ENCODE data around the gene CDV3.

Gene CDV3

DNA sequence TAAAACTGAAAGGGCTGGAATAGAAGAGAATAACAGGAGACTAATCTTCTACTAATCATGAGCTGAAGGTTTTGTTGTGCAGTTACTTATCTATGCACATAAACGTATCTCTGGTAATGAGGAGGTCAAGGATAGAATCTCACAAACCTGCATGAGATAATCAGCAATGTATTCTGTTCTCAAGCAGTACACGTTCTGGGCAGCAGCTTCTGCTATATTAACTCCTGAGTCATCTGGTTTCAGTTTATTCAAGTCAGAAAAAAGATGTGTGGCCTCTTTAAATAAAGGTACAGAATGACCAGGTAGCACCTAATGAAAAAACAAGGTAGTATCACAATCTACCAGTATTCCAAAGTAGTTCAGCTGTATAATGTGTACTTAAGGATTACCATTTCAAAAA, 34.9 kb downstream of the CDV3 start:
- no peak for DNase-seq

DNA sequence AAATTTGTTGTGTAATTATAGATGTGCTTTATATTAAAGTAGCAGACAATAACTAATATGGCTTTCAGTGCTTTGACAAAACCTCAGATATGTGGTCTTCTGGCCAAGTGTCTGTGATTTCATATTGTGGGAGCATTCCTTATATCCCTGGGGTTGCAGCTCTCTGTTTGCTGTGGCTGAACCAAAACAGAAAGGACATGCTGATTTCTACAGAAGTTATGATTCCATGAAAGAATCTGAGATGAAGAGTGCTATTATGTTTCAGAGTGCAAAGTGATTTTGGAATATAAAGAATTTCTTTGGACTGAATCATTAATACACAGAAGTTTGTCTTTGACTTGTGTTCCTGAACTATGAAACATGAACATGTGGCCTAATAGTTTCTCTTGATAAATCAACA, 36.5 kb downstream of the CDV3 start:
- no peak for DNase-seq

DNA sequence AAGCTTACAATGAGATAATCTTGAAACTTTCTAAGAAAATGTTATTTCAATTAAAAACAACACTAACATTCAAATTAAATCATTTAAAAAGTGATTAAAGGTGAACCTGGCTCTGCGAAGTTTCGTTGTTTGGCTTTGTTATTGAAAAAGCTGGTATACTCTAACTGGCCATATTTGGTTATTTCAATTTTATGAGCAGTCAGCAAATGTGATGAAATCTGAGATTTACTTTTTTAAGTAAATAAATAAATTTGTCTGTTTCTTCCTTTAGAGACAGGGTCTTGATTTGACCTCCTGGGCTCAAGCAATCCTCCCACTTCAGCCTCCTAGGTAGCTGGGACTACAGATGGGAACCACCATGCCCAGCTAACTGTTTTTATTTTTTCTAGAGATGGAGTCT, 38.0 kb downstream of the CDV3 start:
- DNase-seq, result no peak

DNA sequence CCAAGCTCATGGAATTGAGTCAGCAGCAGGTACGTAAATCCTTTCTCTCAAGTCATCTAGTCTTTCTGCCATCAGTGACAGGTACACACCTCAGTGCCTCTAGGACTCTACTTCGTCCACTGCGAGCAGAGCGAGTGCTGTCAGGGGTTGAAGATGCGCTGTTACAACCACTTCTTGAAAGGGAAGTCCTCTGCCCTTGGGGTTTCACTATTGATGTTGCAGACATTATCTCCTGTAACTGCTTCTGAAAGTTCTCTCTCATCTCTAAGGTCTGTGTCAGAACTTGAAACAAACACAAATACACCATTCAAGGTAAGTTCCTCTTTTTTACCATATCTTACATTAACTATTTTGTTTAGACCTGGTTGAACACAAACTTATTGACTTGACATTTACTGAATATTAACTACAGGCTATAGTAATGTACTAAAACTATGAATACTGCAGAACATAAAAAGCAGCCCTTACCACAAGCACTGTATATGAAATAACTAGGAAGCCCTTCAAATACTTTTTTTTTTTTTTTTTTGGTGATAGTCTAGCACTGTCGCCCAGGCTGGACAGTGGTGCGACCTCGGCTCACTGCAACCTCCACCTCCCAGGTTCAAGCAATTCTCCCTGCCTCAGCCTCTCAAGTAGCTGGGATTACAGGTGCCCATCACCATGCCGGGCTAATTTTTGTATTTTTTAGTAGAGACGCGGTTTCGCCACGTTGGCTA, 46.7 kb downstream of the CDV3 start:
- DNase-seq, result no peak

DNA sequence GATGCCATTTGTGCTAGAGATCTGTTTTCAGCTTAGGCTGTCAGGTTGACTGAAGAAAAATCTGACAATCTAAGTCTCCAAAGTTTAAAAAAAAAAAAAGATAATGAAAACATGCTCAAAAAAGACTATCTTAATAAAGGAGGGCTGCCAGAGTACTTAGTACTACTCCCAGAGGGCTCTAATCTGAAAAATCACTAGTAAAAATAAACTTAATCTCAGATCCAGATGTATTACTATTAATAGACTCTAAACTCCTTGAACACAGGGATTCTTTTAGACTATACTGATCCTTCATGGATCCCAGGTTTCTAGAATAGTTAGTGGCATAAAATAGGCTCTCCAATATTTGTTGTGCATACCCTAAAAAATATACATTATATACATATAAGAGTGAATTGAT, 54.3 kb downstream of the CDV3 start:
- no peak for DNase-seq

DNA sequence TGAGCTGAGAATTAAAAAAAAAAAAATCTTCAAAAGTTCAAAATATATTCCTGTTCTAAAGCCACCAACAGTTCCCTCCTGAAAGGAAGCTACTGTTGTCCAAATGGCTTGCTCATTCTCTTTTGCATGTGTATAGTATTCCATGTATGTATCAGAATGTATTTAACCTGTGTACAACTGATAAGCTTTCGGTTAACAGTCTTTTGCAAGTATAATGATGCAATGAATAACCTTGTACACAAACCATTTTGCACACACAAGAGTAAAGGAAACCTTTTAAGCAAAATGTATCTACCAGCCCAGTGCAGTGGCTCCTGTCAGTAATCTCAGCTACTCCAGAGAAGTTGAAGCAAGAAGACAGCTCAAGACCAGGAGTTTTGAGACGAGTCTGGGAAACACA, 55.7 kb downstream of the CDV3 start:
- no peak for DNase-seq

DNA sequence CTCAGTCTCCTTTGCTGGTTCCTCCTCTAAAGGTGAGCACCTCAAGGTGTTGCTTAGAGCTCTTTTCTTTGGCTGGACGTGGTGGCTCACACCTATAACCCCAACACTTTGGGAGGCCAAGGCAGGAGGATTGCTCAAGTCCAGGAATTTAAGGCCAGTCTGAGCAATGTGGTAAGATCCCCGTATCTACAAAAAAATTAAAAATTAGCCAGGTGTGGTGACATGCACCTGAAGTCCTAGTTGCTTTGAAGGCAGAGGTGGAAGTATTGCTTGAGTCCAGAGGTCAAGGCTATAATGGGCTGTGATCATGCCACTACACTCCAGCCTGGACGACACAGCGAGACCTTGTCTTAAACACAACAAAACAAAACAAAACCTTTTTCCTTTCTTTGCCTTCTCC, 60.0 kb downstream of the CDV3 start:
- no peak for DNase-seq
